Measurements from ENCODE around the gene ZDHHC19. TPM values are rescaled to one million over a fixed set of nuclear protein-coding genes. Genes with fewer than 3 reads are reported as not detected.

Gene ZDHHC19
- total RNA-seq, 4 donors from 2014 or later, result not detected

DNA sequence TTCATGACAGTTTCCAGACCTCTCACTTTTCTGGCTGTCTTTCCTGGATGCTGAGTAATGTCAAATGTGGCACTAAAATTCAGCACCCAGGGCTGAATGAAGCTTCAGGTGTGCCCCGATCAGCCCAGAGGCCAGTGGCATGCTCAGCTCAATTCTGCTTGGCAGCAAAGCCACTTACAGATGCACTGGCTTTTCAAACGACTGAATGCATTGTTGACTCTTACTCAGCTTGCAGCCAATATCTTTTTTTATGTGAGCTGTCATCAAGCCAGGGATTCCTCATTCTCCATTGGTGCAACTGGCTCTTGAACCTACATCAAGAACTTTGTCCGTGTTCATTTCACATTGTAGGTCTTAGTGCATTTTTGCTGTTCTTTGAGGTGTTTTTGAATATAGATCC lies 60.7 kb downstream of the ZDHHC19 start:
- no peak for TF ChIP-seq POLR2A (IDR thresholded peaks at IDR 0.05)
- TF ChIP-seq, protein P1, sequence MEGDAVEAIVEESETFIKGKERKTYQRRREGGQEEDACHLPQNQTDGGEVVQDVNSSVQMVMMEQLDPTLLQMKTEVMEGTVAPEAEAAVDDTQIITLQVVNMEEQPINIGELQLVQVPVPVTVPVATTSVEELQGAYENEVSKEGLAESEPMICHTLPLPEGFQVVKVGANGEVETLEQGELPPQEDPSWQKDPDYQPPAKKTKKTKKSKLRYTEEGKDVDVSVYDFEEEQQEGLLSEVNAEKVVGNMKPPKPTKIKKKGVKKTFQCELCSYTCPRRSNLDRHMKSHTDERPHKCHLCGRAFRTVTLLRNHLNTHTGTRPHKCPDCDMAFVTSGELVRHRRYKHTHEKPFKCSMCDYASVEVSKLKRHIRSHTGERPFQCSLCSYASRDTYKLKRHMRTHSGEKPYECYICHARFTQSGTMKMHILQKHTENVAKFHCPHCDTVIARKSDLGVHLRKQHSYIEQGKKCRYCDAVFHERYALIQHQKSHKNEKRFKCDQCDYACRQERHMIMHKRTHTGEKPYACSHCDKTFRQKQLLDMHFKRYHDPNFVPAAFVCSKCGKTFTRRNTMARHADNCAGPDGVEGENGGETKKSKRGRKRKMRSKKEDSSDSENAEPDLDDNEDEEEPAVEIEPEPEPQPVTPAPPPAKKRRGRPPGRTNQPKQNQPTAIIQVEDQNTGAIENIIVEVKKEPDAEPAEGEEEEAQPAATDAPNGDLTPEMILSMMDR (IDR thresholded peaks at IDR 0.05 in 4 of 5, conservative IDR thresholded peaks at IDR 0.05 in 1 of 5), result no peak
- Histone ChIP-seq H3K9me3 (no peaks in the 10 kb centered on the region), H3K4me1 (peaks cover 4 to 8% of the 10 kb centered on the region in 2 donors), H3K27me3 (no peaks in the 10 kb centered on the region), H3K4me3 (no peak overlapping the region), H3K27ac (peak overlapping the region in 2 of 4 donors; percentile 10 to 55), H3K36me3 (no peaks in the 10 kb centered on the region)
- in situ Hi-C loops (cut with MboI; ENCODE audit: low sequenced_read_pairs in 4 of 4) (no loop called here), intact Hi-C loops (cut with DNase I; ENCODE audit: low total_unique reads) (no loop called here)
- DNase-seq, result no peak
- no peak for ATAC-seq

DNA sequence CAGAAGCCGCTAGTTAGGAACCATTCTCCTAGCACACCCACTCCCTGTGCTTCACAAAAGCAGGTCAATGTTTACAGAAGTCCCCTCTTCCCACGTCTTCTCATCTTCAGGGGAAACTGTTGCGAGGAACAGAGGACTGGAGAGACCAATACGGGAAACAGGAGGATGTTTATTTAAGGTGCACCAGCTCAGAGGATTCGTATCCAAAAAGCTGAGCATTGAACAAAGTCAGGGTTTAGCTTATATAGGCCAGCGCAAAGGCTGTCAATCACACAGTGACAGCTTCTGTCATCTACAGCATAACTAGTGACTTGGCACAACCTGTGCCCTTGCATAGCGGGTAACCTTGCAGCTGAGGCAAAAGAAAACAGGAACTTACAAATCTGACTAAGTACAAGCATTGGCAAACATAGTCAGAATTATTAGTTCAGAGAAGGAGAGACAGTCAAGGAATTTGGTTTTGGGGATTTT lies 61.3 kb downstream of the ZDHHC19 start:
- intact Hi-C loops (cut with DNase I; ENCODE audit: low total_unique reads), result no loop called here
- no peak for TF ChIP-seq POLR2A (IDR thresholded peaks at IDR 0.05)
- TF ChIP-seq, protein P1 (IDR thresholded peaks at IDR 0.05 in 4 of 5, conservative IDR thresholded peaks at IDR 0.05 in 1 of 5), result no peak
- Histone ChIP-seq H3K4me3 (no peak overlapping the region), H3K4me1 (peaks cover 4 to 8% of the 10 kb centered on the region in 2 donors), H3K36me3 (no peaks in the 10 kb centered on the region), H3K27ac (peak overlapping the region in 2 of 4 donors; percentile 10 to 55), H3K9me3 (no peaks in the 10 kb centered on the region), H3K27me3 (no peaks in the 10 kb centered on the region)
- DNase-seq, result no peak
- in situ Hi-C loops (cut with MboI; ENCODE audit: low sequenced_read_pairs in 4 of 4), result no loop called here
- peak; percentile 49 to 74 for ATAC-seq

DNA sequence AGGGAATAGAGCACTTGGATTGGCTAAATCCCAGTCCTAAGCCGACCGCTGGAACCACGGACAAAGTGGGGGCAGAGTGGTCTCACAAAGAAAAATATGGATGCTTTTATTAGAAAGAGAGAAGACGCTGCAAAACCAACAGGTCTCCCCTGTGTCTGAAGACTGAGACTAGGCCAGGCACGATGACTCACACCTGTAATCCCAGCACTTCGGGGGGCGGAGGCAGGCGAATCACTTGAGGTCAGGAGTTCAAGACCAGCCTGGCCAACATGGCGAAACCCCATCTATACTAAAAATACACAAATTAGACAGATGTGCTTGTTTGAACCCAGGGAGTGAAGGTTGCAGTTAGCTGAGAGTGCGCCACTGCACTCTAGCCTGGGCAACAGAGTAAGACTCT lies 61.8 kb downstream of the ZDHHC19 start:
- Histone ChIP-seq H3K9me3 (no peaks in the 10 kb centered on the region), H3K27ac (peak overlapping the region in 1 of 4 donors; percentile 55), H3K27me3 (no peaks in the 10 kb centered on the region), H3K4me1 (peaks cover 4 to 8% of the 10 kb centered on the region in 2 donors), H3K36me3 (no peaks in the 10 kb centered on the region), H3K4me3 (no peak overlapping the region)
- intact Hi-C loops (cut with DNase I; ENCODE audit: low total_unique reads) (no loop called here), in situ Hi-C loops (cut with MboI; ENCODE audit: low sequenced_read_pairs in 4 of 4) (no loop called here)
- no peak for DNase-seq
- ATAC-seq, result no peak
- TF ChIP-seq, protein P1 (IDR thresholded peaks at IDR 0.05 in 4 of 5, conservative IDR thresholded peaks at IDR 0.05 in 1 of 5), result no peak

Other genes starting within 250 kb of the ZDHHC19 start
- 100 to 1,000 TPM in 1 of 4 donors, 10 to 100 TPM in 3; 23.1 to 162 (median 56.3) TPM for gene TFRC, start 129.3 kb downstream of the ZDHHC19 start, total RNA-seq
- 1 to 10 TPM in 1 of 4 donors, under 1 TPM in 1, not detected in 2; 0.39 to 1.4 TPM for gene SLC51A, start 5.1 kb upstream of the ZDHHC19 start, total RNA-seq
- 100 to 1,000 TPM in 2 of 4 donors, 10 to 100 TPM in 2; 90.5 to 123 (median 99.0) TPM for gene PCYT1A, start 76.3 kb upstream of the ZDHHC19 start, total RNA-seq
- gene DYNLT2B, start 106.8 kb upstream of the ZDHHC19 start, total RNA-seq, result 1 to 10 TPM in 2 of 4 donors, not detected in 2; 2.3 to 3.3 TPM
- gene TM4SF19, start 127.0 kb upstream of the ZDHHC19 start, total RNA-seq, result under 1 TPM in 3 of 4 donors, not detected in 1; 0.53 to 0.92 (median 0.65) TPM
- gene UBXN7, start 221.0 kb upstream of the ZDHHC19 start, total RNA-seq, result 1 to 10 TPM; 4.2 to 8.0 (median 5.4) TPM